Measurements from ENCODE around the gene SLC10A4.

- TF ChIP-seq CTCF (conservative IDR thresholded peaks at IDR 0.05) (no peak), EZH2 (IDR thresholded peaks at IDR 0.05; ENCODE audit: low read depth) (no peak)
These were observed 15.3 kb upstream of the SLC10A4 start for GRCh38 chr4:48467891-48468290.
